Activated naive CD4-positive, alpha-beta T cell treated with anti-CD3 and anti-CD28 coated beads, Interleukin-2, amount 50 U/mL, for 72 hours (primary cell): Measurements from ENCODE around the gene CHST4. TPM values are rescaled to one million over a fixed set of nuclear protein-coding genes. Genes with fewer than 3 reads are reported as not detected.
"Not testable (repeated sequence)": the region's sequence is repeated elsewhere in the genome, so short reads cannot be mapped to it uniquely, and the experiment has no call there.

ENCODE experiments used
- ATAC-seq, 2 donors: fragments of 150-1000 bp; cut with Tn5 transposase; 2 replicates each; pipeline ENCODE4 v1.10.0; 2021; ENCODE audit warnings: mild to moderate bottlenecking in 2 of 2, moderate library complexity in 2 of 2
- DNase-seq, 2 donors: peaks; one replicate each; pipeline ENCODE4 v3.0.0; 2021 to 2022; ENCODE audit warnings: low spot score in 2 of 2
- H3K27ac Mint-ChIP-seq, 2 donors: one replicate each; pipeline ENCODE4 v1.8.0; 2022; ENCODE audit warnings: mild to moderate bottlenecking in 2 of 2, mixed read lengths in 2 of 2
- H3K36me3 Mint-ChIP-seq, 2 donors: one replicate each; pipeline ENCODE4 v1.8.0; 2022; ENCODE audit warnings: mixed read lengths in 2 of 2
- H3K9me3 Mint-ChIP-seq, 2 donors: one replicate each; pipeline ENCODE4 v1.8.0; 2022; ENCODE audit warnings: mixed read lengths in 2 of 2
- total RNA-seq, 2 donors: library from RNA; stranded (reverse); gene quantifications; one replicate each; pipeline ENCODE4 v1.2.3, GENCODE V29; 2022

CHST4 gene
- total RNA-seq, 2 donors from 2014 or later: not detected

DNA sequence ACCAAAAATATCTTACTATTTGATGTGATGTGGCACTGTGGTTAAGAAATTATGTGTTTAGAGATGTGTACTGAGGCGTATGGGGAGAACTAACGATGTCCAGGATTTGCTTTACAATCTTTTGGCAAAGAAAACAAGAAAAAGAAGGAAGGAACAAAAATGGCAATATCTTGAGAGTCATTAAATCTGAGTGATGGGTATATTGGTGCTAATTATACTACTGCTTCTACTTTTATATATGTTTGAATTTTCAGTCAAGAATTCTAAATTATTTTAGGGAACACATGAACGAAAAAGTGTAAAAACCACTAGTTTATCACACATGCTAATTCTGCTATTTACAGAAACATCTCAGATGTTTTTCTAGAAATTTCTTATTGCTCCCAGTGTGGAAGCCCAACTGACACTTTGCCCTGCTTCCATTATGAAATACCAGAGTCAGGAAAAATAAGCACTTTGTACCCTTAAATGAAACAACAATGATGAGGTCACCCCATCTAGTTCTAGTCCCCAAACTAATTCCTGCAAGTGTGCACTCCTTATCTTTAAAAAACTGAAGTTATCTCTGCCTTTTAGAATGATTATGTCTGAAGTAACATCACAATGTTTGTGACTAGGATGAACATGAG lies 31.8 kb downstream of the CHST4 start:
- Mint-ChIP-seq H3K27ac (no peak overlapping the region), H3K9me3 (peaks cover 4 to 9% of the 10 kb centered on the region in 2 donors), H3K36me3 (peaks cover 0 to 5% of the 10 kb centered on the region in 2 donors)
- DNase-seq: no peak
- no peak for ATAC-seq

DNA sequence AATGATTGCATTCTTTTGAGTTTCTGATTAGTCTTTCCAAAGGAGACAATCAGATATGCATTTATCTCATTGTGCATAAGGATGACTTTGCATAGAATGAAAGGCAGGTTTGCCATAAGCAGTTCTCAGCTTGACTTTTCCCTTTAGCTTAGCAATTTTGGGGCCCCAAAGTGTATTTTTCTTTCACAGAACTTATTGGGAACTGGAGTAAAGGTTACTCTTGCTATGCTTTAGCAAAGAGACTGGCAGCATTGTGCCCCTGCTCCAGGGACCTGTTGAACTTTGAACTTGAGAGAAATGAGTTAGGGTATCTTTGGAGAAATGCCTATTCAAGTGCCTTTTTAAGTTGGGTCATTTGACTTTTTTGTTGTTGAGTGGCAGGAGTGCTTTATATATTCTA lies 33.6 kb downstream of the CHST4 start:
- H3K36me3 Mint-ChIP-seq: peaks cover 0 to 5% of the 10 kb centered on the region in 2 donors
- DNase-seq (no peak), ATAC-seq (no peak)
- H3K27ac Mint-ChIP-seq: no peak overlapping the region
- H3K9me3 Mint-ChIP-seq: peaks cover 4 to 9% of the 10 kb centered on the region in 2 donors

DNA sequence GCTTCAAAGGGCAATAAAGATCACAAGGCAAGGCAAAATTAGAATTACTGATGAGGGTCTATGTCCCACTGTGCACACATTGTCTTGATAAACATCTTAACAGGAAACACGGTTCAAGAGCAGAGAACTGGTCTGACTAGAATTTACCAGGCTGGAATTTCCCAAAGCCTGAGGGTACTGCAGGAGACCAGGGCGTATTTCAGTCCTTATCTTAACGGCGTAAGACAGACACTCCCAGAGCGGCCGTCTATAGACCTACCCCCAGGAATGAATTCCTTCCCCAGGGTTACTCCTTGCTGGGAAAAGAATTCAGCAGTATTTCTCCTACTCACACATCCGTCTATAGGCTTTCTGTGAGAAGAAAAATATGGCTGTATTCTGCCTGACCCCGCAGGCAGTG lies 35.7 kb downstream of the CHST4 start:
- not testable (repeated sequence) for H3K36me3 Mint-ChIP-seq, H3K9me3 Mint-ChIP-seq, H3K27ac Mint-ChIP-seq, DNase-seq, ATAC-seq

DNA sequence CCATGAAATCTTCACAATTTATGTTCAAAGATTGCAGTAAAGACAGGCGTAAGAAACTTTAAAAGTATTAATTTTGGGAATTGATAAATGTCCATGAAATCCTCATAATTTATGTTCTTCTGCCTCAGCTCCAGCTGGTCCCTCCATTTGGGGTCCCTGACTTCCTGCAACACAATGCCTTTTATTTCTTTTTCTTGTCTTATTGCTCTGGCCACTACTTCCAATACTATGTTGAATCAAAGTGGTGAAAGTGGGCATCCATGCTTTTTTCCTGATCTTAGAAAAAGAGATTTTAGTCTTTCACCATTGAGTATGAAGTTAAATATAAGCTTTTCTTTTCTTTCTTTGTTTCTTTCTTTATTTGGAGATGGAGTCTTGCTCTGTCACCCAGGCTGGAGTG lies 36.3 kb downstream of the CHST4 start:
- DNase-seq: no peak
- no peak for ATAC-seq
- Mint-ChIP-seq H3K9me3 (peaks cover 4 to 9% of the 10 kb centered on the region in 2 donors), H3K36me3 (peaks cover 0 to 5% of the 10 kb centered on the region in 2 donors), H3K27ac (no peak overlapping the region)

DNA sequence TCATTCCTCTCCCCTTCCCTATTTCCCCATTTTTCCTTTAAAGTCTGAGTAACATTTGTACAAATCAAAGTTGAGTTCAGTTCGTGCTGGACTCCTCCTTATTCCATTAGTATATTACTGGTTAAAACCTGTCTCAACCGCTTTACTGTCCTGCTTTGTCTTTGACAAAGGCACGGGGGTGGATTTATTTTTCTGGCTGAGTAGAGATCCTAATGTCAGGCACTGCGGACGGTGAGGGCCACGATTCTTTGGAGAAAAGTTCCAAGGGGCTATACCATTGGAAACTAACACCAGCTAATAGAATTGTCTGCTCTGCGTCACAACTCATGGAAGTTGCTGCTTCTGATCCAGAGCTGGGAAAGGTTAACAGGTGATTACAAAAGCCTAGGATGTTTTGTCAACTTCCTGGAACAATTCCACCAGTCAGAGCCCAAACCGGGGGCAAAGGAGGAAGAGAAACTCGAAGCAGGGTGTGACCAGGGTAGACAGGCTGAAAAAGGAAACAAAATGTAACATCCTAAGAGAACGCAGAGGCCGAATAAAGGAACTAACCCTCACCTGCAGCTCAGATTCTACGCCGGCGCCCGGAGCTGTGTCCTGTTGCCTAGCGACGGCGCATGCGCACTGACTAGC lies 38.2 kb downstream of the CHST4 start:
- peaks cover 4 to 9% of the 10 kb centered on the region in 2 donors for H3K9me3 Mint-ChIP-seq
- peak overlapping the region; percentile 94 to 95 for H3K27ac Mint-ChIP-seq
- DNase-seq: no peak
- H3K36me3 Mint-ChIP-seq: peaks cover 0 to 5% of the 10 kb centered on the region in 2 donors
- no peak for ATAC-seq

DNA sequence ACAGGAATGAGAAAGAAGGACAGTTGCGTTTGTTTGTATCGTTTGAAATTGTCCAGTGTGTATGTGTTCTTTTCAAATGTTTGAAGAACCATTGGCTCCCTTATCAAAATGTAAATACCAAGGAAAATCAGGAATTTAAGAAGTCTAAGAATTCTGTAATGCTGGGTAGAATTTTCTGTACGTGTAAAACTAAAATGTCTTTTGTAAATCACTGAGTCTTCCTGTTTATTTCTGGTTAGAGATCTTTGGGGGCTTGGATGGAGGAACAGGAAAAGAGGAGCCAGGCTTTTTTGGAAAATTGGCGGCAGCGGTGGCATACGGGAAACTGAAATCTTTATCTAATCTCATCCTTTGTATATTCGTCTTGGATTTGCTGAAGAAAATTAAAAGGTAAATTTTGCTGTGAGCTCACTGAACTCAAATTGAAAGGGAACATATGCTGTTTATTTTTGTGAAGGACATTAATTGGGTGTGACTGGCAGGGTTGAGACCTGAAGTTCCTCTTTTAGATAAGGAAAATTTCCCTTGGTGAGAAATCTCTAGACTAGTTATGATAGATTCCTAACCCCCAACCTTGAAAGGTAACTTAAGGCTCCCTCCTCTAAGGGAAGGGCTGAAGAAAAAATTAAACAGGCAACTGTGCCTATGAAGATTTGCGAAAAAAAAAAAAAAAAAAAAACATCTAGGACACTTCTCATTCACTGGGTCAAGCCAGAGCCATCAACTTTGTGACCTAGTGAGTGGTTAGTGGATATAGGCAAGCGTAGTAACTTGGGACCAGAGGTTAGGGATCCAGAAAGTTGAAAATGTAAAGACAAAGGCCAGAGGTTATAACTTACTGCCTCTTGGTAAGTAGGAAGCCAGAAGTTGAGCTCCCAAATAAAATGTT lies 39.8 kb downstream of the CHST4 start:
- ATAC-seq: no peak

DNA sequence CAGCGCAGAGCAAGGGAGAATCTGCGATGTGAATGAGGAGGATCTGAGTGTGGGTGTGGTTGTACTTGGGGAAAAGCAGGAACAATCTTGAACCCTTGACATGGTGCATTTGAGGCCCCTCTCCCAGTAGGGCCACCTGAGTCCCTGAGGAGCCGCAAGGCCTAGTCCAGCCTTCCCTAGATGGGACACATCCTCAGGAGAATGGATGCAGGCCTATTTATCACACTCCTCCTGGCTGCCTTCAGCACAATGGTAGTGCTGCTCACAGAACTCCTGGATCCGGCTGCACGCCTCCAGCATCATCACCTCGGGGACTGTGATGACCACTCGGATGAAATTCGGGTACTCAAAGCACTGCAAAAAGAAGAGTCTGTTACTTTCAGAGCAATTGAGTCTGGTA lies 41.7 kb downstream of the CHST4 start:
- DNase-seq: no peak
- H3K9me3 Mint-ChIP-seq: no peaks in the 10 kb centered on the region
- H3K36me3 Mint-ChIP-seq: no peaks in the 10 kb centered on the region
- ATAC-seq: no peak
- H3K27ac Mint-ChIP-seq: no peak overlapping the region

More for the DNA sequence above, 39.8 kb downstream of the CHST4 start:
- Mint-ChIP-seq H3K36me3 (peaks cover 0 to 5% of the 10 kb centered on the region in 2 donors), H3K27ac (peak overlapping the region; percentile 94 to 95), H3K9me3 (peaks cover 4 to 9% of the 10 kb centered on the region in 2 donors)
- no peak for DNase-seq

DNA sequence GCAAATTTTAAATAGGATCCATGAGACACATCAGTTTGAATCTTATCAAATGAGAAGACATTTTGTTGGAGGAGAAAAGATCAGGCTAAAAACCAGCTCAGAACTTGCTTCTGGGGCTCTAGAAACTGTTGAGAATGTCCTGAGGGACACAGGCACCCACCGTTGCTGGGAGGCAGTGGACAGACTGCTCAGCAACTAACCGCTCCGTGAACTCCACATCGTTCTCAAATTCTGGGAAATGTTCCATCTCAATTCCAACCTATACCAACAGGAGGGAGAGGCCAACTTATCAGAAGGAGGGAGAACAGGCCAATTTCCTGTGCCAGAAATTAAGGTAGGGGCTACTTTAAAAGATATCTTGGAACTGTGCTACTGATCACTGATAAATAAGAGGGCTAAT lies 42.3 kb downstream of the CHST4 start:
- no peak for DNase-seq
- Mint-ChIP-seq H3K36me3 (no peaks in the 10 kb centered on the region), H3K9me3 (no peaks in the 10 kb centered on the region), H3K27ac (no peak overlapping the region)
- no peak for ATAC-seq

DNA sequence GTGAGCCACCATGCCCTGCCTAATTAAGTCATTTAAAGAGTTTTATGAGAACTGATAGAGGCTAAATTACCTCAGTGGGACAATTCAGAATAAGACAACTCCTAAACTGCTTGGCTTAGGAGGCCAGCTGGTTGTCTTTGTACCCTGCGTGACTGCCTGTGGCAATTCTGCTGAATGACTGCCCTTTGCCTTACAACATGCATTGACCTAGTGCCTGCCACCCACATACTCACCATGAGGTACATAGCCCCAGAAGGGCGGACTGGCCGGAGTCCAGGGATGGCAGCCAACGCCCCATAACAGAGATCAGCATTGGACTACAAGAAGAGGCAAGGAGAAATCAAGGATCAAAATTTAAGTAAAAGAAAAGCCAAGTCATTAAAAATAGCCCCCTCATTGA lies 43.4 kb downstream of the CHST4 start:
- ATAC-seq: no peak
- no peak overlapping the region for H3K27ac Mint-ChIP-seq
- no peaks in the 10 kb centered on the region for H3K9me3 Mint-ChIP-seq
- no peaks in the 10 kb centered on the region for H3K36me3 Mint-ChIP-seq
- DNase-seq: no peak

DNA sequence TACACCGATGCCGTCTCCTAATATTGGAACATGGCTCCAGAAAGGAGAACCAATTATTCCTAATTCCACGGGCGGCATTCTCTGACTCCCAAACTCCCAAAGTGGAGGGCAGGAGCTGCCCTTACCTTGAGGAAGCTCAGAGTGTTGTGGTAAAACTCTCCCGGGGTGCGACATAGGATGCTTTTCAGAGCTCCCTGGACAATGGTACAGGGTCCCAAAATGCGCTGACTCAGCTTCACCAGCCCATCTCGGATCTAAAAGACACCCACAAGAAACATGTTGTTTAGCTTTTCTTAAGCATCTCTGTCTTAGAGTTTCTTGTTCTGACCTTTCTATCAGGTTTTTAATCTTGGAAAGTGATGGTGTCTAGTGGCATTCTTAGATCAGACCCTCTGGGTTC lies 43.9 kb downstream of the CHST4 start:
- ATAC-seq: no peak
- H3K9me3 Mint-ChIP-seq: no peaks in the 10 kb centered on the region
- H3K27ac Mint-ChIP-seq: no peak overlapping the region
- DNase-seq: no peak
- no peaks in the 10 kb centered on the region for H3K36me3 Mint-ChIP-seq

DNA sequence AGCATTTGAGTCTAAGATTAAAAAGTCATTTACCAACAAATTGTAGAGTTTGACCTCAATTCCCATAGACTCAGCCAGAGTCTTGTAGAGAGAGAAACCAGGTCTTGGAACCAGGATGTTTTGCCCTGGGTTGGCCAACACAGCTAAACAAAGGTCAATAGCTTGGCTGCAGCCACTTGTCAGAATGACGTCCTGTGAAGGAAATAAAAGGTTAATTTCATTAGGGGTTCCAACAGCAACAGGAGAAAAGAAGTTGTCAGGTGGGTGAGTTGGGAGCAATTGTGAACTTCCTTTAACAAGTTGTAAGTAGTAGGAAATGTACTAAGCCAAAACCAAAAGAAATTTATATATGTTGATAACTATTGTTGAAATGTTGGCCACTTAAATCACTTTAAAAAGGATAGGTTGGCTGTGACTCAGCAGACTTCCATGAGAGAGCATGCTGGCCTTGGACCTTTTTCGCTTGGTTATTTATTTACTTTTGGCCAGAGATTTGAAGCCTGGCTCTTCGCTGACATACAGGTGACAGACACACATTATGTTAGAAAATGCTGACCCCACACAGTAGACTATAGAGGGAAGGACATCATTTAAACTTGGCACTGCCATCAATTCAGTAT lies 46.4 kb downstream of the CHST4 start:
- Mint-ChIP-seq H3K36me3 (no peaks in the 10 kb centered on the region), H3K27ac (no peak overlapping the region), H3K9me3 (no peaks in the 10 kb centered on the region)
- DNase-seq (no peak), ATAC-seq (no peak)

DNA sequence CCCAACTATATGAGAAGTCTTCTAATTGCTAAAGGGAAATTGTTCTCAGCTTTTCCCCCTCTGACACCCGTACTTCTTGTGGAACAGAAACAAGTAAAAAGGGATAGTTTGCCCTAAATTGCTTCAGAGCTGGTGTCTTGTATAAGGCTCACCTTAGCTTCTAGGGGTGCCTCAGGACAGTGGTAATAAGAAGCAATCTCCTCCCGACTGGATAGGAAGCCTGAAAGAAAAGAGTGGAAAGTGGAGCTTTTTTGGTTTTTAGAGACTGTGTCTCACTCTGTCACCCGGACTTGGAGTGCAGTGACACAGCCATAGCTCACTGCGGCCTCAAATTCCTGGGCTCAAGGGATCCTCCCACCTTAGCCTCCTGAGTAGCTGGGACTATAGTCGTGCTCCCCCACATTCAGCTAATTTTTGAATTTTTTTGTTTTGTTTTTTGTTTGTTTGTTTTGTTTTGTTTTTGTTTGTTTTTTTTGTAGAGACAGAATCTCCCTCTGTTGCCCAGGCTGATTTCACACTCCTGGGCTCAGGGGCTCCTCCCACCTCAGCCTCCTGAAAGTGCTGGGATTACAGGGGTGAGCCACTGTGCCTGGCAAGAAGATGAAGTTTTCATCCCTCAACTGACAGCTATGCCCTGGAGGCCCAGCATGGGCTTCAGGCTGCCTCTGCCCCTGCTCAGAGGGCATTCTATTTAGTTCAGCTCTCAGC lies 47.3 kb downstream of the CHST4 start:
- ATAC-seq (no peak), DNase-seq (no peak)
- Mint-ChIP-seq H3K27ac (no peak overlapping the region), H3K36me3 (no peaks in the 10 kb centered on the region), H3K9me3 (no peaks in the 10 kb centered on the region)

DNA sequence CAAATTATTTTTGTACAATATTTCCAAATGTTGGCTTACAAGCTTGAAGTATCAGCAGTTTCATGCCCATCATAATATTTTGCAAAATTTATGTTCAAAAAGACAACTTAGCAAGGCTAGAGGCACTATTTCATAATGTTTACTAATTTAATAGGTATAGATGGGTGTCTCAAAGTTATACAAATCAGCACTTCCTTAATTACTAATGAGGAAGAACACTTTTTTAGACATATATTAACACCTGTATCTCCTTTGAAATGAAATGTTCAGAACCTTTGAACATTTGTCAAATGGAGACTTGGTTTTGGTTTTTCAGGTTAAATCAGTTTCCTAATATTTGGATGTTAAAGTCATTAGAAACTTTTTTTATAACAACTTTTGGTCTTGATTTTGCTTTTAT lies 48.5 kb downstream of the CHST4 start:
- ATAC-seq: no peak
- Mint-ChIP-seq H3K27ac (no peak overlapping the region), H3K9me3 (no peaks in the 10 kb centered on the region), H3K36me3 (no peaks in the 10 kb centered on the region)
- DNase-seq: no peak

DNA sequence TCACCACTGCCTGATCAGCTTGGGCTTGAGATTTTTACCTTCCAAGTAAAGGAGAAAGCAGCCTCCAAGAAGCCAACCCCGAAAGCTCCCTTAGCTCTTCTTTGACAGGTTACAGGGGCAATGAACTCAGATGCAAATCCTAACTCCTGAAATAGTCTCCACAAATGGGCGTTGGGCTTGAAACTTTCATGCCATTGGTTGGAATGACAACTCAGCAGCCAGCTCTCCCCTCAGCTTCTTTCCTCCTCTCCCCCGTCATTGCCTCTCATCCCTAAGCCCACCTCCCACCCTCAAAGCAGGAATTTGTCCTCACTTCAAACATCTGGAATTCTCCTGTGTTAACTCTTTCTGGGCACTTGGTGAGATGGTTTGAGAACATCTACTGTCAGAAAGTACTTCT lies 50.7 kb downstream of the CHST4 start, which contains the start of gene TAT:
TSS of gene TAT (minus strand) at position 122 of the 400 bp plus-strand sequence. CDS start 677 bp downstream, outside the sequence.
- DNase-seq: no peak
- no peak for ATAC-seq
- H3K27ac Mint-ChIP-seq: no peak within 1 kb of the TSS
- no peaks in the 10 kb centered on the region for H3K9me3 Mint-ChIP-seq
- H3K36me3 Mint-ChIP-seq: no peaks in the 10 kb centered on the region

DNA sequence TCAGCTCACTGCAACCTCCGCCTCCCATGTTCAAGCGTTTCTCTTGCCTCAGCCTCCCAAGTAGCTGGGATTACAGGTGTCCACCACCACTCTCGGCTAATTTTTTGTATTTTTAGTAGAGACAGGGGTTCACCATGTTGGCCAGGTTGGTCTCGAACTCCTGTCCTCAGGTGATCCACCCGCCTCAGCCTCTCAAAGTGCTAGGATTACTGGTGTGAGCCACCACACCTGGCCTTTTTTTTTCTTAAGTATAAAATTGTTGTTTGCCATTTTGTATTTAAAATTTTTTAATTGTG lies 56.3 kb downstream of the CHST4 start:
- not testable (repeated sequence) for H3K36me3 Mint-ChIP-seq, H3K27ac Mint-ChIP-seq, H3K9me3 Mint-ChIP-seq, ATAC-seq, DNase-seq

DNA sequence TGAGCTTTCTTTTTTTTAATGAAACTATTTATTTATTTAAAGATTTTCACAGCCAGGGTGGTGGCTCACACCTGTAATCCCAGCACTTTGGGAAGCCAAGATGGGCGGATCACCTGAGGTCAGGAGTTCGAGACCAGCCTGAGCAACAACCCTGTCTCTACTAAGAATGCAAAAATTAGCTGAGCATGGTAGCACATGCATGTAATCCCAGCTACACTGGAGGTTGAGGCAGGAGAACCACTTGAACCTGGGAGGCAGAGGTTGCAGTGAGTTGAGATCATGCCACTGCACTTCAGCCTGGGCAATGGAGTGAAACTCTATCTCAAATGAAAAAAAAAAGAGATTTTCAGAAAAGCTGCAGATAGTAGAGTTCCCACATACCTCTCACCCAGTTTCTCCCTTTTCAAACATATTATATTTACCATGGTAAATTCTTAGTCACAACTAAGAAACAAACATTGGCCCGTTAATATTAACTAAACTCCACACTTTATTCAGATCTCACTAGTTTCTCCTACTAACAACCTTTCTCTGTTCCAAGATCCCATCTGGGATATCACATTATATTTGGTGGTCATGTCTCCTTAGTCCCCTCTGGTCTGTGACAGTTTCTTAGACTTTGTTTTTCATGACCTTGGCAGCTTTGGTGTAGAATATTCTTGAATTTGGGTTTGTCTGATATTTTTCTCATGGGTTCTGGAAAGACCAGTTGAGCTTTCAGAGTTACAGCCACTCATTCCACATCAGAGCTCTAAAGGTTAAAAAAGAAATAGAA lies 58.5 kb downstream of the CHST4 start:
- Mint-ChIP-seq H3K36me3 (no peaks in the 10 kb centered on the region), H3K27ac (no peak overlapping the region), H3K9me3 (no peaks in the 10 kb centered on the region)
- DNase-seq (no peak), ATAC-seq (no peak)
